LNCaP clone FGC (cell line): Measurements from ENCODE around the gene MACROD1.

Source experiments
- DNase-seq: peaks from one replicate; pipeline ENCODE4 v3.0.0-alpha.2; 2011; ENCODE audit warnings: low read depth
- H3K4me3 ChIP-seq: 2 replicates; pipeline ENCODE4 v1.5.1; 2011; ENCODE audit warnings: mild to moderate bottlenecking, low read depth, low read length, control low read depth
- TF ChIP-seq, protein P1 (sequence below): IDR thresholded peaks from 2 replicates; pipeline ENCODE4 v1.5.1; 2012; ENCODE audit warnings: mild to moderate bottlenecking; ENCODE audit not compliant: control insufficient read depth, insufficient read depth; ENCODE audit errors: extremely low read depth

The MACROD1 gene

DNA sequence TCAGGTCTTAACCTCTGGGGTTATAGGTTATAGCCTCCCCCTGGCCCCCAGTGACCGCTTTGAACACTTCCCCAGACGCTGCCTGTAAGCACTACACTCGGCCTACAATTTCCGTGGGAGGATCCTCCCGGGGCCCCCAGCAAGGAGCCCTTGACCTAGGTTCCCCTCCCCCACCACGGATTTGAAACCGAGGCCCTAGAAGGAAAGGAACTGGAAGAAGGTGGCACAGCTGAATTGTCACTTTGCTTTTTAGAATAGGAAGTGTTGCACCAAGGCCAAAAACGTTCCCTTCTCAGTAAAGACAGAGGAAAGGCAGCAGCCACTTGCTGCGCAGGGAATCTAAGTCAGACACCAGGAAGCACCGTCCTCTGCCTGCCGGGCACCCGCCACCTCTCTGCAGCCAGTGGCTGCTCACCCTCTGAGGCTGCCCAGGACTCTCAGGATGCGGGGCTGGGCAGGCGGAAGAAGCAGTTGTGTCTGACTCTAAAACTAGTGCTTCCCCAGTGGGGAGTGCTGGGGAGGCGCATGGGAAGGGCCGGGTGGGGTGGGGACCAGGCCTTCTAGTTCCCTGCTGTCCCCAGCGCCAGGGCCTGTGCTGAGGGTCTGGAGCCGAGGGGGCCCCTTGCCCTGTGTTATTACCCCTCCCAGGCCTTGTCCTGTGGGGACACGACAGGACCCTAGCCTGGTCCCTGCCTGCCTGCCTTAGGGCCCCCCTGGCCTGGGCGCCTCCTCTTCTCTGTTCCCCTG is 138.1 kb downstream of the MACROD1 start:
- DNase-seq: no peak
- TF ChIP-seq, protein P1, sequence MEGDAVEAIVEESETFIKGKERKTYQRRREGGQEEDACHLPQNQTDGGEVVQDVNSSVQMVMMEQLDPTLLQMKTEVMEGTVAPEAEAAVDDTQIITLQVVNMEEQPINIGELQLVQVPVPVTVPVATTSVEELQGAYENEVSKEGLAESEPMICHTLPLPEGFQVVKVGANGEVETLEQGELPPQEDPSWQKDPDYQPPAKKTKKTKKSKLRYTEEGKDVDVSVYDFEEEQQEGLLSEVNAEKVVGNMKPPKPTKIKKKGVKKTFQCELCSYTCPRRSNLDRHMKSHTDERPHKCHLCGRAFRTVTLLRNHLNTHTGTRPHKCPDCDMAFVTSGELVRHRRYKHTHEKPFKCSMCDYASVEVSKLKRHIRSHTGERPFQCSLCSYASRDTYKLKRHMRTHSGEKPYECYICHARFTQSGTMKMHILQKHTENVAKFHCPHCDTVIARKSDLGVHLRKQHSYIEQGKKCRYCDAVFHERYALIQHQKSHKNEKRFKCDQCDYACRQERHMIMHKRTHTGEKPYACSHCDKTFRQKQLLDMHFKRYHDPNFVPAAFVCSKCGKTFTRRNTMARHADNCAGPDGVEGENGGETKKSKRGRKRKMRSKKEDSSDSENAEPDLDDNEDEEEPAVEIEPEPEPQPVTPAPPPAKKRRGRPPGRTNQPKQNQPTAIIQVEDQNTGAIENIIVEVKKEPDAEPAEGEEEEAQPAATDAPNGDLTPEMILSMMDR: no peak
- H3K4me3 ChIP-seq: no peak overlapping the region

DNA sequence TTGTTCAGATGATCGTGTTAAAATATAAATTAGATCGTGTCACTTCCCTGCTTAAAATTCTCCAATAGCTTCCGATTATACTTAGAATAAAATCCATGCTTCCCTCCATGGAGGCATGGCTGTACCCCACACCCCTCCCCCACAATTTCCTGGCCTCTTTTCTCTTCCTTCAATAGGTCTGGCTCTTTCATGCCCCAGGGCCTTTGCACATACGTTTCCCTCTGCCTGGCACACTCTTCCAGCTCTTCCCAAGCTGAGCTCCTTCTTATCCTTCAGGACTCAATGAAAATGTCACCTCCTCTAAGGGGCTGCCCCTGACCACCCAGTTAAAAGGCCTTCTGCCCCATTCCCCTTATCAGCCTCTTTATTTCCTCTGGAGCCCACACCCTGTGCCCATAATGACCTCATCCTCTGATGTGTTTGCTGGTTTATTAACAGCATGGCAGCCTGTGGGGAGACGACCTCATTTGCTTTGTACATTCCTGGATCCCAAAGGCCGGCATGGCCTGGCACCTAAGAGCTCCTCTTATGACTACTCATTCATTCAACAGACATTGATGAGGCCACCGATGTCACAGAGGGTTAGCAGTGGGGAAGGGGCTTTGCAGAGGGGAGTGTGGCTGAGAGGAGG is 139.2 kb downstream of the MACROD1 start:
- TF ChIP-seq, protein P1: no peak
- H3K4me3 ChIP-seq: no peak overlapping the region
- no peak for DNase-seq

DNA sequence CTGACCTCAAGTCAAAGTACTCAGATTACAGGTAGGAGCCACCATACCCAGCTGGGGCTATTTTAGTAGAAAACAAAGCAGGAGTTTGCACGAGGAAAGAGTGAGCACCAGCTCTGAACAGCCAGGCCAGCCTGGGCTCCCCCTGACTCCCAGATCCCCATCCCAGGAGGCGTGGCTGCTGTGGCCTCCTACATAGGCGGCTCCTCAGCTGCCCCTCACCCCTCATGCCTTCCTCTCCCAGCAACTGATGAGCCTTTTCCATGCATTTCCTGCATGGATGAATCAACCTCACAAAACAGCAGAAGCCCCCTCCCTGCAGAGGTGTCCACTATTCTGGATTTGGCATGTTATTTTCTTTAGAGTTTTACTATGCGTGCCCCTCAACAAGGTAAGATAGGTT is 140.7 kb downstream of the MACROD1 start:
- H3K4me3 ChIP-seq: no peak overlapping the region
- DNase-seq: no peak
- TF ChIP-seq, protein P1: no peak

GRCh38 chr11:64023712-64024710 is 141.9 kb downstream of the MACROD1 start:
- no peak overlapping the region for H3K4me3 ChIP-seq
- TF ChIP-seq, protein P1: no peak

GRCh38 chr11:64022125-64022784 is 143.7 kb downstream of the MACROD1 start:
- no peak overlapping the region for H3K4me3 ChIP-seq
- DNase-seq: no peak
- TF ChIP-seq, protein P1: no peak

More at GRCh38 chr11:64023712-64024710, 141.9 kb downstream of the MACROD1 start:
- no peak for DNase-seq

- no peak for DNase-seq
- TF ChIP-seq, protein P1: no peak
- no peak overlapping the region for H3K4me3 ChIP-seq
Measured at GRCh38 chr11:64021757-64022093, 144.2 kb downstream of the MACROD1 start.
